Activated B cell treated with CpG ODN at 0.5 μM for 24 hours (primary cell): ENCODE results near the gene KRTAP10-6. TPM values are rescaled to one million over a fixed set of nuclear protein-coding genes. Genes with fewer than 3 reads are reported as not detected.
"Not testable (repeated sequence)": the region's sequence is repeated elsewhere in the genome, so short reads cannot be mapped to it uniquely, and the experiment has no call there.

Experiments used
- ATAC-seq: fragments of 200-7000 bp; cut with Tn5 transposase; one replicate; pipeline ENCODE4 v1.10.0; 2021; ENCODE audit warnings: low read depth, mild to moderate bottlenecking, moderate library complexity
- CTCF ChIA-PET: fragments of 350-600 bp; sonication (Branson Sonifier 250); formaldehyde crosslinking; loops from one replicate; lab custom pipeline; 2021; ENCODE audit warnings: antibody characterized with exemption; lab: Charles Lee
- POLR2A ChIA-PET: fragments of 350-600 bp; sonication (Branson Sonifier 250); formaldehyde crosslinking; loops from one replicate; lab custom pipeline; 2021; ENCODE audit warnings: antibody characterized with exemption; lab: Charles Lee
- DNase-seq: peaks from one replicate; pipeline ENCODE4 v3.0.0; 2022
- H3K27ac Mint-ChIP-seq: one replicate; pipeline ENCODE4 v1.8.0; 2020; ENCODE audit warnings: mixed read lengths
- H3K27me3 Mint-ChIP-seq: one replicate; pipeline ENCODE4 v1.8.0; 2021; ENCODE audit warnings: mixed read lengths
- H3K36me3 Mint-ChIP-seq: one replicate; pipeline ENCODE4 v1.8.0; 2021; ENCODE audit warnings: low read depth, mixed read lengths
- H3K4me1 Mint-ChIP-seq: one replicate; pipeline ENCODE4 v1.8.0; 2021; ENCODE audit warnings: mixed read lengths
- H3K4me3 Mint-ChIP-seq: one replicate; pipeline ENCODE4 v1.8.0; 2020; ENCODE audit warnings: mild to moderate bottlenecking, mixed read lengths
- H3K9me3 Mint-ChIP-seq: one replicate; pipeline ENCODE4 v1.8.0; 2020; ENCODE audit warnings: mixed read lengths
- intact Hi-C: fragments of 100-400 bp; cut with micrococcal nuclease; formaldehyde crosslinking; loops from one replicate; pipeline ENCODE4 v1.15.1; 2024
- total RNA-seq: library from RNA; stranded (reverse); gene quantifications from 2 replicates; pipeline ENCODE4 v1.2.3, GENCODE V29; 2022
- TF ChIP-seq, protein P1 (sequence below): fragments of 200-600 bp; IDR thresholded peaks from one replicate; pipeline ENCODE4 v1.8.0; 2022; ENCODE audit warnings: antibody characterized with exemption, mild to moderate bottlenecking

KRTAP10-6 gene
- total RNA-seq, 1 donor from 2014 or later = not detected

DNA sequence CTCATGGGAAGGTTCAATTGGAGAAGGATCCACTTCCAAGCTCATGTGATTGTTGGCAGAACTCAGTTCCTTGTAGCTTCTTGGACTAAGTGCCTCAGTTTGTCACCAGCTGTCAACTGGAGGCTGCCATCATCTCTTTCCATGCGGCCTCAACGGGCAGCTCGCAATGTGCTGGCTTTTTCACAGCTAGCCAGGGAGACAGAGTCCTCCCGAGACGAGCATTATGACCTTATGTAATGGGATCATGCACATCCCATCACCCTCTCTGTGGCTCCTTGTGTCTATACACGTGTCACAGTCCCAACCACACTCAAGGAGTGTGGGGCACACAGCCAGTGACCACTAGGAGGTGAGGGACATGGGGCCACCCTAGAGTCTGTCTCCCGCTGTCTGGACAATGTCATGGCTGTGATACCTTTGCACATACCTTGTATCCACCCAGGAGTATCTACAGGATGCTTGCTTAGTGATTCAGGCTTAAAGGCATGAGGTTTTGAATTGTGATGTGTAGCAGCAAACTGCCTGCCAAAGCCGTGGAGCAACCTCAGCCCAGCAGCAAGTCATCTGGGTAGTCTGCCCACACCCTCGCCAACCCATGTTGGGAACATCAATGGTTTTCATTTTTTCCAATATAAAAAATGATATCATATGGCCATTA lies 3.9 kb upstream of the KRTAP10-6 start:
- intact Hi-C loops = no loop called here
- no peaks in the 10 kb centered on the region for H3K4me1 Mint-ChIP-seq
- peaks cover 4% of the 10 kb centered on the region for H3K9me3 Mint-ChIP-seq
- H3K27ac Mint-ChIP-seq = no peak overlapping the region
- ChIA-PET POLR2A (no interaction called here), CTCF (no interaction called here)
- TF ChIP-seq, protein P1, sequence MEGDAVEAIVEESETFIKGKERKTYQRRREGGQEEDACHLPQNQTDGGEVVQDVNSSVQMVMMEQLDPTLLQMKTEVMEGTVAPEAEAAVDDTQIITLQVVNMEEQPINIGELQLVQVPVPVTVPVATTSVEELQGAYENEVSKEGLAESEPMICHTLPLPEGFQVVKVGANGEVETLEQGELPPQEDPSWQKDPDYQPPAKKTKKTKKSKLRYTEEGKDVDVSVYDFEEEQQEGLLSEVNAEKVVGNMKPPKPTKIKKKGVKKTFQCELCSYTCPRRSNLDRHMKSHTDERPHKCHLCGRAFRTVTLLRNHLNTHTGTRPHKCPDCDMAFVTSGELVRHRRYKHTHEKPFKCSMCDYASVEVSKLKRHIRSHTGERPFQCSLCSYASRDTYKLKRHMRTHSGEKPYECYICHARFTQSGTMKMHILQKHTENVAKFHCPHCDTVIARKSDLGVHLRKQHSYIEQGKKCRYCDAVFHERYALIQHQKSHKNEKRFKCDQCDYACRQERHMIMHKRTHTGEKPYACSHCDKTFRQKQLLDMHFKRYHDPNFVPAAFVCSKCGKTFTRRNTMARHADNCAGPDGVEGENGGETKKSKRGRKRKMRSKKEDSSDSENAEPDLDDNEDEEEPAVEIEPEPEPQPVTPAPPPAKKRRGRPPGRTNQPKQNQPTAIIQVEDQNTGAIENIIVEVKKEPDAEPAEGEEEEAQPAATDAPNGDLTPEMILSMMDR = no peak
- H3K27me3 Mint-ChIP-seq = peaks cover 17% of the 10 kb centered on the region
- ATAC-seq (no peak), DNase-seq (no peak)
- no peak overlapping the region for H3K4me3 Mint-ChIP-seq
- H3K36me3 Mint-ChIP-seq = no peaks in the 10 kb centered on the region

DNA sequence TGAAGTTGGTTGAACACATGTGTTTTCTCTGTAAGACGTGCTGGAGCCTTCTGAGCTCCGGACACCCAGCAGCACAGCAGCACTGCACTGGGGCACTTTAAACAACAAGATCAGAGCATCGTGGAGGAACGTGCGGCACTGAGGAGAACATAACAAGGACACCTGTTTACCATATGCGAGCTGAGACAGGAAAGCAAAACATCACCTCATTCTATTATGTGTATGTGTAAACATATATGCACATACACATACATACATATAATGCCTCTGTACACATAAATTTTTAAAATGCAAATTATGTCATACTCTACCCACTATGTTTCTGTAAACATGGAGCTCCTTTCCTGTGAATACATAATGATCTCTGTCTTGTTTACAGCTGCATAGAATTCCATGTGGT lies 3.2 kb upstream of the KRTAP10-6 start:
- ChIA-PET CTCF (no interaction called here), POLR2A (no interaction called here)
- no peak overlapping the region for H3K27ac Mint-ChIP-seq
- H3K4me3 Mint-ChIP-seq = no peak overlapping the region
- no peak for DNase-seq
- TF ChIP-seq, protein P1 = no peak
- H3K36me3 Mint-ChIP-seq = no peaks in the 10 kb centered on the region
- intact Hi-C loops = no loop called here
- ATAC-seq = no peak
- H3K9me3 Mint-ChIP-seq = peaks cover 4% of the 10 kb centered on the region
- H3K4me1 Mint-ChIP-seq = no peaks in the 10 kb centered on the region
- H3K27me3 Mint-ChIP-seq = peaks cover 20% of the 10 kb centered on the region

DNA sequence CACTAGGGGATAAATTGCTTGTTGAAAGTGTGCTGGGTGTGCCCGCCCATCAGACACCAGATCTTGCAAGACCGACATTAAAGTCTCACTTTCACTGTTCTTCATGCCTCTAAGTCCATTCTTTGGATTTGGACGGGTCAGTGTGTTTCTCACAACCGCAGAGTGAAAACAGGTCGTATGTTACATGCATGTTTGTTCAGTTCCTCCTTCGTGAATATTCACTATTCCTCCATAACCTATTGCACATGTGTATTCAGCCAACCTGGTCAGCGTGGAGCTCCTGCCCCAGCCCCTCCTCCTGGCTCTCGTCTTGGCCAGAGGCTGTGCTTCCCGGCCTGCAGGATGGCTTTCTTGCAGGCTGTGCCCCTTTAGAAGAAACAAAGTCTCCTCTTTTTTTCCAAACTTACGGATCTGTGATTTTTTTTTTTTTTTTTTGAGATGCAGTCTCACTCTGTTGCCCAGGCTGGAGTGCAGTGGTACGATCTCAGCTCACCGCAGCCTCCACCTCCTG lies 2.2 kb upstream of the KRTAP10-6 start:
- Mint-ChIP-seq H3K27me3 (peaks cover 16% of the 10 kb centered on the region), H3K4me1 (no peaks in the 10 kb centered on the region), H3K36me3 (no peaks in the 10 kb centered on the region), H3K27ac (no peak overlapping the region), H3K9me3 (peaks cover 4% of the 10 kb centered on the region), H3K4me3 (no peak overlapping the region)
- ChIA-PET CTCF (no interaction called here), POLR2A (no interaction called here)
- TF ChIP-seq, protein P1 = no peak
- no peak for DNase-seq
- intact Hi-C loops = no loop called here
- ATAC-seq = no peak

DNA sequence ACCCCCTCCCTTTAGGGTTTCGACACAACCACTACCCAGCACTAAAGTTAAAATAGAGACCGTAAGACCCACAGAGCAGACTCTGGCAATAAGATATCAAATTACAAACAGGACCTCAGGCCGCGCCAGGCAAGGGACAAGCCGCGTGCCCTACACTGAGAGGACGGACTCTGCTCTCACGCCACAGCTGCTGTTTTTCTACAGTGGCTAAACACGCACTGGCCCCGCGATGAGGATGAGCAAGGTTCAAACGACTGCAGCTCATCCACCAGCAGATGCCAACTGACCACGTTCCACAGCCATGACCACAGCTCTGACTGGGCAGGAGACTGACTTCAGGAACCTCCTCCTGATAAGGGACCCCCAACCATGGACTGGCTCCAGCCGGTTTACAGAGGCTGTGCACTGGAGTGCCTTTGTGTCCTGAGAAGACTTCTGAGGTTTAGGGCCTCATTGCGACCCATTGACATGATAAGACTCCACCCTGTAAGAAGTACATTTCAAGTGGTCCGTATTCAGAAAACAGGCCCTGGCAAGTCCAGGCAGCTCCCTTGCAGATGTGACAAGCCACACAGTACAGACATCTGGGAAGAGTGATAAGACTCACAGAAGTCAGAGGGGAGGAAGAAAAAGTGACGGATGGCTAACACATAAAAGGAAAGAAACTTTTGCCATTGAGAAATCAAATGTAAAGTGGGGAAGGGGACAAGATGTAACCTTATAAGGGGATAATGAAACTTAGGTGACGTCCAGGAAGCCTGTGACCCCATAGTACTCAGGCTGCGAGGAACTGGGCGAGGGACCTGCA lies 1.5 kb upstream of the KRTAP10-6 start:
- H3K27ac Mint-ChIP-seq = no peak overlapping the region
- ATAC-seq (no peak), DNase-seq (no peak)
- H3K9me3 Mint-ChIP-seq = peaks cover 4% of the 10 kb centered on the region
- no peak overlapping the region for H3K4me3 Mint-ChIP-seq
- H3K4me1 Mint-ChIP-seq = no peaks in the 10 kb centered on the region
- TF ChIP-seq, protein P1 = no peak
- ChIA-PET CTCF (no interaction called here), POLR2A (no interaction called here)
- peaks cover 20% of the 10 kb centered on the region for H3K27me3 Mint-ChIP-seq
- H3K36me3 Mint-ChIP-seq = no peaks in the 10 kb centered on the region
- intact Hi-C loops = no loop called here

DNA sequence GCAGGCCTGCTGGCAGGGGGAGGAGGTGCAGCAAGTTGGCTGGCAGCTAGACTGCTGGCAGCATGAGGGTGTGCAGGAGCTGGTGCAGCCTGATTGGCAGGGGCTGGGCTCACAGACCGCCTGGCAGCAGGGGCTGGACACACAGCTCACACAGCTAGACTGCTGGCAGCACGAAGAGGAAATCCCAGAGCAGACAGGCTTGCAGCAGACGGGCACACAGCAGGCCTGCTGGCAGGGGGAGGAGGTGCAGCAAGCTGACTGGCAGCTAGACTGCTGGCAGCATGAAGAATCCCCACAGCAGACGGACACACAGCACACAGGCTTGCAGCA lies 539 bp downstream of the KRTAP10-6 start:
- DNase-seq, CTCF ChIA-PET, H3K9me3 Mint-ChIP-seq, H3K4me1 Mint-ChIP-seq, H3K36me3 Mint-ChIP-seq, H3K4me3 Mint-ChIP-seq, intact Hi-C loops, ATAC-seq, POLR2A ChIA-PET, H3K27ac Mint-ChIP-seq: not testable (repeated sequence)
- peaks cover 30% of the 10 kb centered on the region for H3K27me3 Mint-ChIP-seq

DNA sequence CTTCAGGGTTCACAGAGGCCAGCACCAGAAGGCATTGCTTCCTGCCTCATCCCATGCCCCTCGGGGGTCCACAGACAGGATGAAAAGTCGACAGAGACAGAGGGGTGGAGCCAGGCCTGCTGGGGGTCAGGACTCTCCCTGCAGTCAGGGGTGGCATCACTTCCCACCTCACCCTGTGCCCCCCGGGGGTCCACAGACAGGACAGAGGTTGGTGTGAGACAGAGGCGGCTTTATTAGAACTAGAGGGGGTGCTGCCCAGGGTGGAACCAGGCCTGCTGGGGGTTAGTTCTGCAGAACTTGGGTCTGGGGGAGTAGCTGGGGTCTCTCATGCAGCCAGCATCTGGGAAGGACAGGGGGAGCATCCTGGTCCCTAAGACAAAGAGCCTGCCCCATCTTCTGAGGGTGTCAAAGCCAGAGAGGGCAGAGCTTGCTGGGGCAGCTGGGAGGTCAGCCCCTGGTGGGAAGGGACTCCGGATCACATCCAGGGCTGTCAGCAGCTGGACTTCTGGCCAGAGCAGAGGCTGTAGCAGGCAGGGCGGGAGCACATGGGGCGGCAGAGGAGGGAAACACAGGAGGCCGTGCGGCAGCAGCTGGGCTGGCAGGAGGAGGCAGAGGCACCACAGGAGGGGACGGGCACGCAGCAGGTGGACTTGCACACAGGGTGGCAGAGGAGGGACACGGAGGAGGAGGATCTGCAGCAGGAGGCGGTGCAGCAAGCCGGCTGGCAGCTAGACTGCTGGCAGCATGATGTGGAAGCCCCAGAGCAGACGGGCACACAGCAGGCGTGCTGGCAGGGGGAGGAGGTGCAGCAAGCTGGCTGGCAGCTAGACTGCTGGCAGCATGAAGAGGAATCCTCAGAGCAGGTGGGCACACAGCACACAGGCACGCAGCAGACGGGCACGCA lies 1.2 kb downstream of the KRTAP10-6 start:
- H3K4me3 Mint-ChIP-seq, H3K9me3 Mint-ChIP-seq, H3K4me1 Mint-ChIP-seq, CTCF ChIA-PET, ATAC-seq, DNase-seq, H3K36me3 Mint-ChIP-seq, intact Hi-C loops, H3K27ac Mint-ChIP-seq, POLR2A ChIA-PET: not testable (repeated sequence)
- H3K27me3 Mint-ChIP-seq = peaks cover 35% of the 10 kb centered on the region
